Measurements from ENCODE around the gene ACKR1.

Gene ACKR1

GRCh38 chr1:159228554-159228953 is 23.9 kb downstream of the ACKR1 start:
- TF ChIP-seq CTCF (conservative IDR thresholded peaks at IDR 0.05), result no peak
- H3K27ac ChIP-seq, result no peak overlapping the region

GRCh38 chr1:159229260-159229885 is 24.7 kb downstream of the ACKR1 start:
- H3K27ac ChIP-seq, result no peak overlapping the region
- TF ChIP-seq CTCF (conservative IDR thresholded peaks at IDR 0.05), result no peak

GRCh38 chr1:159229896-159230295 is 25.2 kb downstream of the ACKR1 start:
- no peak for TF ChIP-seq CTCF (conservative IDR thresholded peaks at IDR 0.05)
- H3K27ac ChIP-seq, result no peak overlapping the region

- TF ChIP-seq CTCF (conservative IDR thresholded peaks at IDR 0.05), result no peak
- H3K27ac ChIP-seq, result no peak overlapping the region
These were observed 35.0 kb downstream of the ACKR1 start for GRCh38 chr1:159239551-159240220.

GRCh38 chr1:159247266-159247665 is 42.6 kb downstream of the ACKR1 start:
- no peak overlapping the region for H3K27ac ChIP-seq
- no peak for TF ChIP-seq CTCF (conservative IDR thresholded peaks at IDR 0.05)

GRCh38 chr1:159248311-159248710 is 43.6 kb downstream of the ACKR1 start:
- no peak for TF ChIP-seq CTCF (conservative IDR thresholded peaks at IDR 0.05)
- H3K27ac ChIP-seq, result no peak overlapping the region

- H3K27ac ChIP-seq, result no peak overlapping the region
- no peak for TF ChIP-seq CTCF (conservative IDR thresholded peaks at IDR 0.05)
These were observed 46.1 kb downstream of the ACKR1 start for GRCh38 chr1:159250638-159251216.

All from VCaP (cell line).